SK-N-SH treated with all-trans-retinoic acid at 6 μM for 48 hours (cell line): ENCODE measurements around the gene SLC39A3.

Source experiments
- ATAC-seq: fragments of 200-7000 bp; cut with Tn5 transposase; 3 replicates; pipeline ENCODE4 v1.9.1; 2020; ENCODE audit warnings: mild to moderate bottlenecking, moderate library complexity
- ARNTL ChIP-seq: fragments of 450-650 bp; formaldehyde crosslinking; IDR thresholded peaks from 2 replicates; pipeline ENCODE4 v1.5.0; 2020; ENCODE audit warnings: low read depth, mild to moderate bottlenecking, moderate library complexity, borderline replicate concordance
- BACH2 ChIP-seq: fragments of 250-450 bp; sonication (Bioruptor Pico); IDR thresholded peaks from 2 replicates; pipeline ENCODE4 v1.9.0; 2021; ENCODE audit warnings: mild to moderate bottlenecking, borderline replicate concordance
- CREB5 ChIP-seq: fragments of 250-450 bp; sonication (Bioruptor Pico); IDR thresholded peaks from 2 replicates; pipeline ENCODE4 v1.5.1; 2020; ENCODE audit warnings: low read depth, mild to moderate bottlenecking, moderate library complexity
- CSDC2 ChIP-seq: fragments of 250-450 bp; sonication (Bioruptor Pico); IDR thresholded peaks from 2 replicates; pipeline ENCODE4 v1.5.0; 2020; ENCODE audit warnings: mild to moderate bottlenecking, moderate library complexity
- CSRNP3 ChIP-seq: fragments of 250-450 bp; sonication (Bioruptor Pico); IDR thresholded peaks from 2 replicates; pipeline ENCODE4 v1.5.1; 2021; ENCODE audit warnings: mild to moderate bottlenecking, moderate library complexity
- ESRRG ChIP-seq: fragments of 250-450 bp; sonication (Bioruptor Pico); IDR thresholded peaks from 2 replicates; pipeline ENCODE4 v1.6.1; 2021; ENCODE audit warnings: mild to moderate bottlenecking
- ISL1 ChIP-seq: fragments of 250-450 bp; sonication (Bioruptor Pico); IDR thresholded peaks from 2 replicates; pipeline ENCODE4 v2.1.2; 2022; ENCODE audit warnings: mild to moderate bottlenecking, moderate library complexity
- PATZ1 ChIP-seq: fragments of 250-450 bp; sonication (Bioruptor Pico); IDR thresholded peaks from 2 replicates; pipeline ENCODE4 v1.8.0; 2020; ENCODE audit warnings: mild to moderate bottlenecking, moderate library complexity, borderline replicate concordance
- POU6F1 ChIP-seq: fragments of 250-450 bp; sonication (Bioruptor Pico); IDR thresholded peaks from 2 replicates; pipeline ENCODE4 v1.8.0; 2021; ENCODE audit warnings: low read depth, mild to moderate bottlenecking, moderate library complexity, borderline replicate concordance
- RARB ChIP-seq: fragments of 250-450 bp; sonication (Bioruptor Pico); IDR thresholded peaks from 2 replicates; pipeline ENCODE4 v1.8.0; 2021; ENCODE audit warnings: mild to moderate bottlenecking, moderate library complexity
- SNAI2 ChIP-seq: fragments of 250-450 bp; sonication (Bioruptor Pico); IDR thresholded peaks from 2 replicates; pipeline ENCODE4 v1.5.0; 2020; ENCODE audit warnings: mild to moderate bottlenecking, moderate library complexity
- TCF4 ChIP-seq: fragments of 250-450 bp; sonication (Bioruptor Pico); IDR thresholded peaks from 2 replicates; pipeline ENCODE4 v1.8.0; 2021; ENCODE audit warnings: mild to moderate bottlenecking, moderate library complexity, borderline replicate concordance
- TOX ChIP-seq: fragments of 250-450 bp; sonication (Bioruptor Pico); IDR thresholded peaks from 2 replicates; pipeline ENCODE4 v1.8.0; 2021; ENCODE audit warnings: mild to moderate bottlenecking, moderate library complexity, borderline replicate concordance
- TSHZ2 ChIP-seq: fragments of 250-450 bp; sonication (Bioruptor Pico); IDR thresholded peaks from 2 replicates; pipeline ENCODE4 v1.5.0; 2020; ENCODE audit warnings: mild to moderate bottlenecking, moderate library complexity
- ZC3H10 ChIP-seq: fragments of 250-450 bp; sonication (Bioruptor Pico); IDR thresholded peaks from 2 replicates; pipeline ENCODE4 v1.5.1; 2021; ENCODE audit warnings: mild to moderate bottlenecking, moderate library complexity
- ZFP3 ChIP-seq: fragments of 250-450 bp; sonication (Bioruptor Pico); IDR thresholded peaks from 2 replicates; pipeline ENCODE4 v1.5.0; 2020; ENCODE audit warnings: mild to moderate bottlenecking, moderate library complexity
- ZFP30 ChIP-seq: fragments of 450-650 bp; formaldehyde crosslinking; IDR thresholded peaks from 2 replicates; pipeline ENCODE4 v1.5.0; 2022; ENCODE audit warnings: mild to moderate bottlenecking, moderate library complexity
- ZNF565 ChIP-seq: fragments of 450-650 bp; formaldehyde crosslinking; conservative IDR thresholded peaks from 2 replicates; pipeline ENCODE4 v1.5.0; 2020; ENCODE audit warnings: low read depth, mild to moderate bottlenecking, moderate library complexity
- ZNF70 ChIP-seq: fragments of 450-650 bp; formaldehyde crosslinking; IDR thresholded peaks from 2 replicates; pipeline ENCODE4 v1.5.0; 2020; ENCODE audit warnings: mild to moderate bottlenecking, moderate library complexity
- ZNF8 ChIP-seq: fragments of 450-650 bp; formaldehyde crosslinking; IDR thresholded peaks from 2 replicates; pipeline ENCODE4 v1.5.0; 2020; ENCODE audit warnings: mild to moderate bottlenecking, moderate library complexity

The SLC39A3 gene

GRCh38 chr19:2762783-2763496, 23.1 kb upstream of the SLC39A3 start:
- no peak for ATAC-seq
- no peak for TF ChIP-seq TOX (CRISPR knock-in tag)
- no peak for TF ChIP-seq CSDC2 (CRISPR knock-in tag)
- TF ChIP-seq SNAI2 (CRISPR knock-in tag) = no peak
- TF ChIP-seq ZFP30 (CRISPR knock-in tag) = no peak
- TF ChIP-seq RARB = no peak
- TF ChIP-seq ZNF8 = no peak
- no peak for TF ChIP-seq ZNF70 (CRISPR knock-in tag)
- TF ChIP-seq CREB5 (CRISPR knock-in tag) = no peak
- TF ChIP-seq ZC3H10 = no peak
- TF ChIP-seq PATZ1 (CRISPR knock-in tag) = no peak
- no peak for TF ChIP-seq ISL1 (CRISPR knock-in tag)
- no peak for TF ChIP-seq POU6F1 (CRISPR knock-in tag)
- no peak for TF ChIP-seq TSHZ2 (CRISPR knock-in tag)
- no peak for TF ChIP-seq TCF4 (CRISPR knock-in tag)
- no peak for TF ChIP-seq ESRRG (CRISPR knock-in tag)
- no peak for TF ChIP-seq ZFP3 (CRISPR knock-in tag)
- no peak for TF ChIP-seq CSRNP3
- no peak for TF ChIP-seq ZNF565 (CRISPR knock-in tag)

GRCh38 chr19:2761876-2762782, 22.3 kb upstream of the SLC39A3 start:
- no peak for TF ChIP-seq BACH2 (CRISPR knock-in tag)
- TF ChIP-seq ZNF70 (CRISPR knock-in tag) = no peak
- no peak for TF ChIP-seq ZFP3 (CRISPR knock-in tag)
- TF ChIP-seq ZC3H10 = no peak
- TF ChIP-seq ZFP30 (CRISPR knock-in tag) = no peak
- no peak for TF ChIP-seq ARNTL (CRISPR knock-in tag)
- no peak for ATAC-seq

- TF ChIP-seq ISL1 (CRISPR knock-in tag) = no peak
- no peak for TF ChIP-seq POU6F1 (CRISPR knock-in tag)
- TF ChIP-seq CSRNP3 = no peak
- TF ChIP-seq TSHZ2 (CRISPR knock-in tag) = no peak
Measured at GRCh38 chr19:2761309-2761677, 21.5 kb upstream of the SLC39A3 start.

More at GRCh38 chr19:2761309-2761677, 21.5 kb upstream of the SLC39A3 start:
- ATAC-seq = no peak
